Measurements from ENCODE around the gene NTM. TPM values are rescaled to one million over a fixed set of nuclear protein-coding genes. Genes with fewer than 3 reads are reported as not detected.

The NTM gene
- total RNA-seq, 1 experiment from 2014 or later = 0.73 TPM

GRCh38 chr11:131756479-131757110 is 386.2 kb downstream of the NTM start:
- ChIA-PET POLR2A (no interaction called here), CTCF (no interaction called here)
- Mint-ChIP-seq H3K27ac (ENCODE audit: unreplicated experiment) (no peak overlapping the region), H3K9me3 (ENCODE audit: unreplicated experiment) (no peaks in the 10 kb centered on the region), H3K27me3 (ENCODE audit: insufficient read depth, unreplicated experiment) (peaks cover 4% of the 10 kb centered on the region), H3K4me1 (ENCODE audit: low read depth, unreplicated experiment) (no peaks in the 10 kb centered on the region), H3K36me3 (ENCODE audit: insufficient read depth, unreplicated experiment) (no peaks in the 10 kb centered on the region), H3K4me3 (ENCODE audit: unreplicated experiment) (no peak overlapping the region)
- DNase-seq = no peak
- Histone ChIP-seq H3K9me3 (peaks cover 6% of the 10 kb centered on the region), H3K4me1 (no peaks in the 10 kb centered on the region), H3K4me3 (ENCODE audit: low read depth, low read length) (no peak overlapping the region), H3K36me3 (ENCODE audit: control insufficient read depth, insufficient read depth, low read length) (no peaks in the 10 kb centered on the region), H3K27me3 (replicated peaks; ENCODE audit: control insufficient read depth, insufficient read depth, low read length) (no peaks in the 10 kb centered on the region)
- no peak for TF ChIP-seq CTCF (IDR thresholded peaks at IDR 0.05; ENCODE audit: insufficient read depth in 1 of 2, low read depth in 1 of 2, low read length in 1 of 2, severe bottlenecking in 1 of 2, unreplicated experiment in 1 of 2)
- intact Hi-C loops (cut with micrococcal nuclease; ENCODE audit: unreplicated experiment) = no loop called here
- no TSS peak for BruUV-seq (replicated peaks)

- no peaks in the 10 kb centered on the region for H3K4me1 ChIP-seq
- H3K4me3 Mint-ChIP-seq (ENCODE audit: unreplicated experiment) = no peak overlapping the region
- no TSS peak for BruUV-seq (replicated peaks)
- H3K9me3 Mint-ChIP-seq (ENCODE audit: unreplicated experiment) = no peaks in the 10 kb centered on the region
- TF ChIP-seq CTCF (IDR thresholded peaks at IDR 0.05; ENCODE audit: insufficient read depth in 1 of 2, low read depth in 1 of 2, low read length in 1 of 2, severe bottlenecking in 1 of 2, unreplicated experiment in 1 of 2) = no peak
- POLR2A ChIA-PET = no interaction called here
- no peaks in the 10 kb centered on the region; the same call in 1 of the 2 replicates for H3K9me3 ChIP-seq
- H3K27ac Mint-ChIP-seq (ENCODE audit: unreplicated experiment) = no peak overlapping the region
- no peaks in the 10 kb centered on the region for H3K4me1 Mint-ChIP-seq (ENCODE audit: low read depth, unreplicated experiment)
- no peak overlapping the region for H3K4me3 ChIP-seq (ENCODE audit: low read depth, low read length)
- no peaks in the 10 kb centered on the region for H3K36me3 ChIP-seq (ENCODE audit: control insufficient read depth, insufficient read depth, low read length)
- CTCF ChIA-PET = no interaction called here
- no peak for DNase-seq
- intact Hi-C loops (cut with micrococcal nuclease; ENCODE audit: unreplicated experiment) = no loop called here
- H3K27me3 ChIP-seq (replicated peaks; ENCODE audit: control insufficient read depth, insufficient read depth, low read length) = no peaks in the 10 kb centered on the region
- H3K27me3 Mint-ChIP-seq (ENCODE audit: insufficient read depth, unreplicated experiment) = peaks cover 4% of the 10 kb centered on the region
- no peaks in the 10 kb centered on the region for H3K36me3 Mint-ChIP-seq (ENCODE audit: insufficient read depth, unreplicated experiment)
These were observed 388.3 kb downstream of the NTM start for GRCh38 chr11:131758726-131759125.

- no TSS peak for BruUV-seq (replicated peaks)
- Mint-ChIP-seq H3K27me3 (ENCODE audit: insufficient read depth, unreplicated experiment) (peaks cover 4% of the 10 kb centered on the region), H3K9me3 (ENCODE audit: unreplicated experiment) (no peaks in the 10 kb centered on the region), H3K4me1 (ENCODE audit: low read depth, unreplicated experiment) (no peaks in the 10 kb centered on the region), H3K27ac (ENCODE audit: unreplicated experiment) (no peak overlapping the region), H3K36me3 (ENCODE audit: insufficient read depth, unreplicated experiment) (no peaks in the 10 kb centered on the region), H3K4me3 (ENCODE audit: unreplicated experiment) (no peak overlapping the region)
- Histone ChIP-seq H3K9me3 (no peaks in the 10 kb centered on the region; the same call in 1 of the 2 replicates), H3K27me3 (replicated peaks; ENCODE audit: control insufficient read depth, insufficient read depth, low read length) (no peaks in the 10 kb centered on the region), H3K4me3 (ENCODE audit: low read depth, low read length) (no peak overlapping the region), H3K36me3 (ENCODE audit: control insufficient read depth, insufficient read depth, low read length) (no peaks in the 10 kb centered on the region), H3K4me1 (no peaks in the 10 kb centered on the region)
- TF ChIP-seq CTCF (IDR thresholded peaks at IDR 0.05; ENCODE audit: insufficient read depth in 1 of 2, low read depth in 1 of 2, low read length in 1 of 2, severe bottlenecking in 1 of 2, unreplicated experiment in 1 of 2) = no peak
- ChIA-PET POLR2A (no interaction called here), CTCF (no interaction called here)
- DNase-seq = no peak
- intact Hi-C loops (cut with micrococcal nuclease; ENCODE audit: unreplicated experiment) = no loop called here
These were observed 388.7 kb downstream of the NTM start for GRCh38 chr11:131759140-131759539.

Measured in Caco-2 (cell line).